ENCODE data around the gene CALD1.

CALD1 gene

DNA sequence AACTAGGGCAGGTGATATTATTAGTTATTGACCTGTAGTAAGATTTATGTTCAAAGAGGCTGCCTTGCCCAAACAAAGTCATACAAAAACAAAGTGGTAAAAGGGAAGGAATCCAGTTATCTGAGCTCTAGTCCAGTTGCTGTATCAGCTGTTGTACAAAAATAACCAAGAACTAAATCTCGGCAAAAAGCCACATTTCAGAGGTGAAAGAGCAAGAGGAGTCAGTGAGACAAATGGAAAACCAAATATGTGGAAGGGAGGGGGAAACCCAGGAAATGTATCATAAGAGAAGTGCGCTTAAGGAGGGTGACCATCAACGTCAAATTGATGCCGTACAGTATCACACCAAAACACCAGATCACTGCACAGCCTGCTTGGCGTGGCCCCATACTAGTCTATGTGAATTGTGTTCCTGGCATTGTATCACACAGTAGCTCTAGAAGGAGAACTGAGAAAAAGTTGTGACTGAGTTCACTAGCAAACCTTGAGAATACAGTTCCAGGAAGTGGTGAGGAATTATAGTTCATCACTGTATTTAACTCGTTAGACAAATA is 213.3 kb downstream of the CALD1 start:
- Histone ChIP-seq H3K4me2 (ENCODE audit: low read length) (no peak overlapping the region), H3K36me3 (ENCODE audit: control insufficient read depth, low read length) (peaks cover 74% of the 10 kb centered on the region), H3K79me2 (ENCODE audit: control insufficient read depth, low read length) (peaks cover 25% of the 10 kb centered on the region), H3F3A (ENCODE audit: control insufficient read depth, insufficient read depth) (no peaks in the 10 kb centered on the region), H3K4me1 (ENCODE audit: control insufficient read depth, low read length) (peaks cover 10% of the 10 kb centered on the region), H3K9me2 (replicated peaks; ENCODE audit: control insufficient read depth, low read length) (no peaks in the 10 kb centered on the region), H3K27ac (ENCODE audit: low read depth, low read length) (no peak overlapping the region), H3K4me3 (ENCODE audit: low read length) (no peak overlapping the region), H4K20me1 (ENCODE audit: control insufficient read depth, insufficient read depth, low read depth, low read length) (no peaks in the 10 kb centered on the region), H3K9me3 (ENCODE audit: control insufficient read depth, insufficient read depth, low read length) (no peaks in the 10 kb centered on the region), H3K27me3 (ENCODE audit: control insufficient read depth, low read length) (no peaks in the 10 kb centered on the region)
- TF ChIP-seq EZH2phosphoT487 (IDR thresholded peaks at IDR 0.05; ENCODE audit: borderline replicate concordance, low read length): no peak
- TF ChIP-seq, protein P1, sequence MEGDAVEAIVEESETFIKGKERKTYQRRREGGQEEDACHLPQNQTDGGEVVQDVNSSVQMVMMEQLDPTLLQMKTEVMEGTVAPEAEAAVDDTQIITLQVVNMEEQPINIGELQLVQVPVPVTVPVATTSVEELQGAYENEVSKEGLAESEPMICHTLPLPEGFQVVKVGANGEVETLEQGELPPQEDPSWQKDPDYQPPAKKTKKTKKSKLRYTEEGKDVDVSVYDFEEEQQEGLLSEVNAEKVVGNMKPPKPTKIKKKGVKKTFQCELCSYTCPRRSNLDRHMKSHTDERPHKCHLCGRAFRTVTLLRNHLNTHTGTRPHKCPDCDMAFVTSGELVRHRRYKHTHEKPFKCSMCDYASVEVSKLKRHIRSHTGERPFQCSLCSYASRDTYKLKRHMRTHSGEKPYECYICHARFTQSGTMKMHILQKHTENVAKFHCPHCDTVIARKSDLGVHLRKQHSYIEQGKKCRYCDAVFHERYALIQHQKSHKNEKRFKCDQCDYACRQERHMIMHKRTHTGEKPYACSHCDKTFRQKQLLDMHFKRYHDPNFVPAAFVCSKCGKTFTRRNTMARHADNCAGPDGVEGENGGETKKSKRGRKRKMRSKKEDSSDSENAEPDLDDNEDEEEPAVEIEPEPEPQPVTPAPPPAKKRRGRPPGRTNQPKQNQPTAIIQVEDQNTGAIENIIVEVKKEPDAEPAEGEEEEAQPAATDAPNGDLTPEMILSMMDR (IDR thresholded peaks at IDR 0.05; ENCODE audit: low read depth, low read length, poor library complexity, severe bottlenecking): no peak

DNA sequence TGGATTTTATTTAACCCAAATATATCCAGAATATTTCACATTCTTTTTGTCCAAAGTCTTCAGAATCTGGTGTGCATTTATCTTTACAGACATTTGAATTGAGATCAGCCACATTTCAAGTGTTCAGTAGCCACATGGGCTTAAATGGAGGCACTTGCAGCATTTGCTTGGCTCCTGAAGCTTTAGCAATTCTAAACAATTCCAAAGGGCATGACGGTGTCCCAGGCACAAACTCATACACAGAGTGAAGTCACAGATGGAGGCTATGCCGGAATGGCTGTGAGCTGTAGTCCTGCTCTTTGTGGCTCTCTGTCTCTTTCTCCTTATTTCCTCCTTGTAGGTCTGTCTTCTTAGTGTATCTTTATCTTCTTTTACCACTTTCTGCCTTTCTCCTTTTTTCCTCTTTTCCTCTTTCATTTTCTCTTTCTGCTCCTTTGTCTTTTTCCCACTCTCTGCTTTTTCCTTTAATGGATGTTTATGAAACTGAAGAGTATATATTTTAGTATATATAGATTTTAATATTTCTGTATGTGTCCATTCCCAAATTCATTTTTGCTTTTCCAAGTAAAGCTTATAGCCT is 214.5 kb downstream of the CALD1 start:
- Histone ChIP-seq H4K20me1 (ENCODE audit: control insufficient read depth, insufficient read depth, low read depth, low read length) (no peaks in the 10 kb centered on the region), H3K9me3 (ENCODE audit: control insufficient read depth, insufficient read depth, low read length) (no peaks in the 10 kb centered on the region), H3K9me2 (replicated peaks; ENCODE audit: control insufficient read depth, low read length) (no peaks in the 10 kb centered on the region), H3K4me3 (ENCODE audit: low read length) (no peak overlapping the region), H3K27me3 (ENCODE audit: control insufficient read depth, low read length) (no peaks in the 10 kb centered on the region), H3K27ac (ENCODE audit: low read depth, low read length) (no peak overlapping the region), H3K4me1 (ENCODE audit: control insufficient read depth, low read length) (peaks cover 7% of the 10 kb centered on the region), H3F3A (ENCODE audit: control insufficient read depth, insufficient read depth) (no peaks in the 10 kb centered on the region), H3K36me3 (ENCODE audit: control insufficient read depth, low read length) (peaks cover 71% of the 10 kb centered on the region), H3K4me2 (ENCODE audit: low read length) (no peak overlapping the region), H3K79me2 (ENCODE audit: control insufficient read depth, low read length) (peaks cover 16% of the 10 kb centered on the region)
- TF ChIP-seq EZH2phosphoT487 (IDR thresholded peaks at IDR 0.05; ENCODE audit: borderline replicate concordance, low read length): no peak
- TF ChIP-seq, protein P1 (IDR thresholded peaks at IDR 0.05; ENCODE audit: low read depth, low read length, poor library complexity, severe bottlenecking): no peak

DNA sequence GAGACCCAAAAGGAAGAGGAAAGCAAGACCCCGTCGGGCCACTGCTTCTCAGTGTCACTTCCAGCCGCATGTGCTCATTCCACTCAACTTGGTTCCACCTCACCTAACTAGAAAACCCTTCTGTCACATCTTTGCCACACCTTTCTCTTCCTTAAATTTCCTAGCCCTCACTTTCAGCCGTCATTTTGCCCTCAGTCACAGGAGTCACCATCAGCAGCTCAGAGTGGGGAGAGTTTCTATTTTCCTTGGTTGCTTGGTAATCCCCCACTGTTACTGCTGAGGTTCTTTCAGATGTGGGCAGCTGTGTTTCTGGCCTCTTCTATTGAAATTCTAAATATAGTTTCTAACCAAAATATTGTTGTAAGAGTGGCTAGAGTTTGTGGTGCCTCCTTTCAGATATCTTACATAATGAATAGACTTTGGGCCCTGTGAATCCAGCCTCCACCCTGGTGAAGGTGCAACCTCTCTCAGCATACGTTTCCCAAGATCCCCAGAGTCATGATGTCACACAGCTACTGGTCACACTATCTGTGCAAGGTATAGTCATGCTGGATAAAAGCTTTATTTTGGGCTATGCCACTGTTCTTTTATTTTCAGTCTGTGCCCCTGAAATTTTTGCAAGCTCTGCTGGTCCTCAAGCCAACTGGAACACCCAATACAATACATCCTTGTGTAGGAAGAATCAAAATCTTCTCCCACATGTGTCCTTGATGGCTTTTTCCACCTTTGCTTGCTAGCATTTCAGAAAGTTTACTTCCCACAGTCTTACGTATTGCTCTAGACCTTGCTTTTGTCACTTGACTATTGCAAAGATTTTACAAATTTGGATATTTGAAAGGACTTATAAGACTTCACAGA is 216.0 kb downstream of the CALD1 start:
- Histone ChIP-seq H4K20me1 (ENCODE audit: control insufficient read depth, insufficient read depth, low read depth, low read length) (no peaks in the 10 kb centered on the region), H3K27ac (ENCODE audit: low read depth, low read length) (no peak overlapping the region), H3K4me2 (ENCODE audit: low read length) (no peak overlapping the region), H3F3A (ENCODE audit: control insufficient read depth, insufficient read depth) (no peaks in the 10 kb centered on the region), H3K4me3 (ENCODE audit: low read length) (no peak overlapping the region), H3K9me2 (replicated peaks; ENCODE audit: control insufficient read depth, low read length) (no peaks in the 10 kb centered on the region), H3K9me3 (ENCODE audit: control insufficient read depth, insufficient read depth, low read length) (no peaks in the 10 kb centered on the region), H3K36me3 (ENCODE audit: control insufficient read depth, low read length) (peaks cover 57% of the 10 kb centered on the region), H3K79me2 (ENCODE audit: control insufficient read depth, low read length) (peaks cover 8% of the 10 kb centered on the region), H3K4me1 (ENCODE audit: control insufficient read depth, low read length) (no peaks in the 10 kb centered on the region), H3K27me3 (ENCODE audit: control insufficient read depth, low read length) (no peaks in the 10 kb centered on the region)
- TF ChIP-seq, protein P1 (IDR thresholded peaks at IDR 0.05; ENCODE audit: low read depth, low read length, poor library complexity, severe bottlenecking): no peak
- TF ChIP-seq EZH2phosphoT487 (IDR thresholded peaks at IDR 0.05; ENCODE audit: borderline replicate concordance, low read length): no peak
